HEK293 (cell line): ENCODE results near the gene CNKSR3.
A peak's percentile ranks its signal among the peaks of the same experiment; 100 is the strongest.

Source experiments
- BCL11A ChIP-seq: fragments of 450-650 bp; formaldehyde crosslinking; IDR thresholded peaks from 2 replicates; pipeline ENCODE4 v1.5.1; 2016; ENCODE audit warnings: low read depth, missing biosample characterization, missing genetic modification characterization
- BCL11B ChIP-seq: fragments of 450-650 bp; formaldehyde crosslinking; IDR thresholded peaks from 2 replicates; pipeline ENCODE4 v1.5.1; 2016; ENCODE audit warnings: low read depth, missing biosample characterization, missing genetic modification characterization
- HOXD13 ChIP-seq: sonication (generic); formaldehyde crosslinking; IDR thresholded peaks from 2 replicates; pipeline ENCODE4 v1.8.0; 2022; ENCODE audit warnings: missing genetic modification reagents, borderline replicate concordance
- KLF10 ChIP-seq: fragments of 450-650 bp; IDR thresholded peaks from 2 replicates; pipeline ENCODE4 v1.5.1; 2018; ENCODE audit warnings: missing biosample characterization, mild to moderate bottlenecking, missing genetic modification characterization
- KLF16 ChIP-seq: fragments of 450-650 bp; formaldehyde crosslinking; IDR thresholded peaks from 2 replicates; pipeline ENCODE4 v1.5.1; 2017; ENCODE audit warnings: missing biosample characterization, missing genetic modification characterization
- KLF7 ChIP-seq: fragments of 450-650 bp; formaldehyde crosslinking; IDR thresholded peaks from 2 replicates; pipeline ENCODE4 v1.5.1; 2016; ENCODE audit warnings: missing biosample characterization, missing genetic modification characterization, borderline replicate concordance
- RBAK ChIP-seq: fragments of 450-650 bp; formaldehyde crosslinking; IDR thresholded peaks from 2 replicates; pipeline ENCODE4 v1.5.1; 2016; ENCODE audit warnings: missing biosample characterization, missing genetic modification characterization
- TRIM28 ChIP-seq: IDR thresholded peaks from 2 replicates; pipeline ENCODE4 v1.6.1; 2011; ENCODE audit warnings: low read length, control low read depth, borderline replicate concordance
- WT1 ChIP-seq: fragments of 450-650 bp; formaldehyde crosslinking; IDR thresholded peaks from 2 replicates; pipeline ENCODE4 v1.5.1; 2016; ENCODE audit warnings: missing biosample characterization, missing genetic modification characterization
- ZBTB48 ChIP-seq: fragments of 450-650 bp; formaldehyde crosslinking; IDR thresholded peaks from 2 replicates; pipeline ENCODE4 v1.5.1; 2016; ENCODE audit warnings: missing biosample characterization, missing genetic modification characterization
- ZEB2 ChIP-seq: fragments of 450-650 bp; formaldehyde crosslinking; IDR thresholded peaks from 2 replicates; pipeline ENCODE4 v1.5.1; 2016; ENCODE audit warnings: missing biosample characterization, missing genetic modification characterization
- ZNF132 ChIP-seq: fragments of 450-650 bp; formaldehyde crosslinking; IDR thresholded peaks from 2 replicates; pipeline ENCODE4 v1.5.1; 2017; ENCODE audit warnings: missing biosample characterization, missing genetic modification characterization, borderline replicate concordance
- ZNF19 ChIP-seq: fragments of 450-650 bp; formaldehyde crosslinking; IDR thresholded peaks from 2 replicates; pipeline ENCODE4; 2016; ENCODE audit warnings: missing biosample characterization, missing genetic modification characterization, low read depth
- ZNF335 ChIP-seq: fragments of 450-650 bp; formaldehyde crosslinking; conservative IDR thresholded peaks from 2 replicates; pipeline ENCODE4 v1.5.1; 2016; ENCODE audit warnings: missing biosample characterization, missing genetic modification characterization
- ZNF426 ChIP-seq: fragments of 450-650 bp; formaldehyde crosslinking; IDR thresholded peaks from 2 replicates; pipeline ENCODE4 v1.5.1; 2017; ENCODE audit warnings: missing biosample characterization, missing genetic modification characterization, mild to moderate bottlenecking, inconsistent platforms, moderate library complexity
- ZNF433 ChIP-seq: fragments of 450-650 bp; formaldehyde crosslinking; IDR thresholded peaks from 2 replicates; pipeline ENCODE4 v1.5.1; 2016; ENCODE audit warnings: missing biosample characterization, missing genetic modification characterization, low read depth
- ZNF501 ChIP-seq: fragments of 450-650 bp; formaldehyde crosslinking; IDR thresholded peaks from 2 replicates; pipeline ENCODE4 v1.5.1; 2016; ENCODE audit warnings: missing biosample characterization, missing genetic modification characterization
- ZNF514 ChIP-seq: fragments of 450-650 bp; formaldehyde crosslinking; IDR thresholded peaks from 2 replicates; pipeline ENCODE4 v1.5.1; 2016; ENCODE audit warnings: missing biosample characterization, missing genetic modification characterization
- ZNF529 ChIP-seq: fragments of 450-650 bp; formaldehyde crosslinking; IDR thresholded peaks from 2 replicates; pipeline ENCODE4 v1.5.1; 2017; ENCODE audit warnings: missing genetic modification characterization, missing biosample characterization; ENCODE audit not compliant: insufficient replicate concordance
- ZNF658 ChIP-seq: fragments of 450-650 bp; formaldehyde crosslinking; IDR thresholded peaks from 2 replicates; pipeline ENCODE4; 2016; ENCODE audit warnings: missing biosample characterization, missing genetic modification characterization
- ZNF660 ChIP-seq: fragments of 450-650 bp; IDR thresholded peaks from 2 replicates; pipeline ENCODE4 v1.5.1; 2018; ENCODE audit warnings: missing biosample characterization, mild to moderate bottlenecking, missing genetic modification characterization
- ZNF664 ChIP-seq: fragments of 450-650 bp; formaldehyde crosslinking; IDR thresholded peaks from 2 replicates; pipeline ENCODE4 v1.5.1; 2016; ENCODE audit warnings: missing biosample characterization, missing genetic modification characterization
- ZNF791 ChIP-seq: fragments of 450-650 bp; formaldehyde crosslinking; IDR thresholded peaks from 2 replicates; pipeline ENCODE4 v1.5.1; 2016; ENCODE audit warnings: missing biosample characterization, missing genetic modification characterization
- TF ChIP-seq, protein P1 (sequence below): fragments of 450-650 bp; formaldehyde crosslinking; IDR thresholded peaks from 2 replicates; pipeline ENCODE4 v1.5.1; 2016; ENCODE audit warnings: missing biosample characterization, missing genetic modification characterization
- TF ChIP-seq, protein P2 (sequence below): fragments of 450-650 bp; formaldehyde crosslinking; IDR thresholded peaks from 2 replicates; pipeline ENCODE4 v1.5.0; 2017; ENCODE audit warnings: missing biosample characterization, missing genetic modification characterization, borderline replicate concordance
- TF ChIP-seq, protein P3 (sequence below): fragments of 450-650 bp; formaldehyde crosslinking; IDR thresholded peaks from 2 replicates; pipeline ENCODE4 v1.5.1; 2016; ENCODE audit warnings: missing biosample characterization, missing genetic modification characterization, low read depth
- TF ChIP-seq, protein P4 (sequence below): fragments of 450-650 bp; formaldehyde crosslinking; IDR thresholded peaks from 2 replicates; pipeline ENCODE4 v1.5.1; 2016; ENCODE audit warnings: missing biosample characterization, missing genetic modification characterization
- TF ChIP-seq, protein P5 (sequence below): fragments of 450-650 bp; formaldehyde crosslinking; conservative IDR thresholded peaks from 2 replicates; pipeline ENCODE4 v1.5.1; 2016; ENCODE audit warnings: low read depth, missing biosample characterization, missing genetic modification characterization

The CNKSR3 gene

DNA sequence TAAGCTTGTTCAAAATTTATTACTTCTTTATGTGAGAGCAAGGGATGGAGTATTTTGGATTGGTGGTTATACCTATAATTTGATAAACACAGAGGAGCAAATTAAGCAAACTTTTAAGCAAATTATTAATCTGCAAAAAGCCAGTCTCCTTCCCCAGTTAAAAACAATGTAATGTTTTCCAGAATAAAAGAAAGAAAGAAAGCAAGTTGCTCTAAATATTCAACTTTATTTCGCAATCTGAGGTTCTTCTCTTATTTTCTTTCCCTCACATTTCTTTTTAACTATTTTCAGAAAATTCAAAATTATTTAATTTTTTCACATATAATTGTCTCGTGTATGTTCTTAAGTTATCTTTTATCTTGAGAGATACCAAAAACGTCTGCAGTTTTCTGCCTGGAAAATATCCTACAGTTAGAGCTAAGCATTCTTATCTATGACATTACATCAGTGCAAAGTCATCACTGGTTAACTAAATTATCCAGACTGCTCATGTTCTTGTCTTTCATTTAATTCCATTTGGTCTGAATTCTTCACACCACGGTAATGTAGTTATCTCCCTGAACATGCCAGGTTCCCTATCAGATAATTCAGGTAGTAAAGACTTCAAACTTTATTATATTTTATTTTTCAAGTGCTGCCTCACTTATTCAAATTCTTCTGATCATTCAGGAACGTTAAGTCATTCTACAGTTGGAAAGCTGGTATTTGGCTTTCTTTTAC lies 3.3 kb upstream of the CNKSR3 start (continued):
- TF ChIP-seq, protein P1, sequence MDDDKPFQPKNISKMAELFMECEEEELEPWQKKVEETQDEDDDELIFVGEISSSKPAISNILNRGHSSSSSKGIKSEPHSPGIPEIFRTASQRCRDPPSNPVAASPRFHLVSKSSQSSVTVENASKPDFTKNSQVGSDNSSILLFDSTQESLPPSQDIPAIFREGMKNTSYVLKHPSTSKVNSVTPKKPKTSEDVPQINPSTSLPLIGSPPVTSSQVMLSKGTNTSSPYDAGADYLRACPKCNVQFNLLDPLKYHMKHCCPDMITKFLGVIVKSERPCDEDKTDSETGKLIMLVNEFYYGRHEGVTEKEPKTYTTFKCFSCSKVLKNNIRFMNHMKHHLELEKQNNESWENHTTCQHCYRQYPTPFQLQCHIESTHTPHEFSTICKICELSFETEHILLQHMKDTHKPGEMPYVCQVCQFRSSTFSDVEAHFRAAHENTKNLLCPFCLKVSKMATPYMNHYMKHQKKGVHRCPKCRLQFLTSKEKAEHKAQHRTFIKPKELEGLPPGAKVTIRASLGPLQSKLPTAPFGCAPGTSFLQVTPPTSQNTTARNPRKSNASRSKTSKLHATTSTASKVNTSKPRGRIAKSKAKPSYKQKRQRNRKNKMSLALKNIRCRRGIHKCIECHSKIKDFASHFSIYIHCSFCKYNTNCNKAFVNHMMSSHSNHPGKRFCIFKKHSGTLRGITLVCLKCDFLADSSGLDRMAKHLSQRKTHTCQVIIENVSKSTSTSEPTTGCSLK (tag by site-specific recombination) = no peak
- TF ChIP-seq, protein P2, sequence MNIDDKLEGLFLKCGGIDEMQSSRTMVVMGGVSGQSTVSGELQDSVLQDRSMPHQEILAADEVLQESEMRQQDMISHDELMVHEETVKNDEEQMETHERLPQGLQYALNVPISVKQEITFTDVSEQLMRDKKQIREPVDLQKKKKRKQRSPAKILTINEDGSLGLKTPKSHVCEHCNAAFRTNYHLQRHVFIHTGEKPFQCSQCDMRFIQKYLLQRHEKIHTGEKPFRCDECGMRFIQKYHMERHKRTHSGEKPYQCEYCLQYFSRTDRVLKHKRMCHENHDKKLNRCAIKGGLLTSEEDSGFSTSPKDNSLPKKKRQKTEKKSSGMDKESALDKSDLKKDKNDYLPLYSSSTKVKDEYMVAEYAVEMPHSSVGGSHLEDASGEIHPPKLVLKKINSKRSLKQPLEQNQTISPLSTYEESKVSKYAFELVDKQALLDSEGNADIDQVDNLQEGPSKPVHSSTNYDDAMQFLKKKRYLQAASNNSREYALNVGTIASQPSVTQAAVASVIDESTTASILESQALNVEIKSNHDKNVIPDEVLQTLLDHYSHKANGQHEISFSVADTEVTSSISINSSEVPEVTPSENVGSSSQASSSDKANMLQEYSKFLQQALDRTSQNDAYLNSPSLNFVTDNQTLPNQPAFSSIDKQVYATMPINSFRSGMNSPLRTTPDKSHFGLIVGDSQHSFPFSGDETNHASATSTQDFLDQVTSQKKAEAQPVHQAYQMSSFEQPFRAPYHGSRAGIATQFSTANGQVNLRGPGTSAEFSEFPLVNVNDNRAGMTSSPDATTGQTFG (tag by site-specific recombination) = no peak
- TF ChIP-seq BCL11A (tag by site-specific recombination) (no peak), RBAK (tag by site-specific recombination) (no peak), ZNF514 (tag by site-specific recombination) (no peak), ZNF19 (no peak), TRIM28 (no peak), KLF16 (tag by site-specific recombination) (no peak), KLF7 (tag by site-specific recombination) (no peak), WT1 (tag by site-specific recombination) (no peak), ZNF501 (tag by site-specific recombination) (no peak), KLF10 (no peak), ZBTB48 (tag by site-specific recombination) (no peak), ZNF433 (no peak), ZNF426 (tag by site-specific recombination) (no peak), HOXD13 (no peak), ZNF658 (tag by site-specific recombination) (no peak), ZNF132 (tag by site-specific recombination) (no peak), ZNF660 (tag by site-specific recombination) (0 out of 2 replicates have a peak, but pooled peaks have one; percentile 14), ZNF529 (tag by site-specific recombination) (no peak), ZNF664 (tag by site-specific recombination) (peak; percentile 20; the same call in 1 of the 2 replicates), ZNF335 (tag by site-specific recombination) (no peak), ZEB2 (peak; percentile 26; the same call in 1 of the 2 replicates), BCL11B (no peak), ZNF791 (tag by site-specific recombination) (no peak)
- TF ChIP-seq, protein P3, sequence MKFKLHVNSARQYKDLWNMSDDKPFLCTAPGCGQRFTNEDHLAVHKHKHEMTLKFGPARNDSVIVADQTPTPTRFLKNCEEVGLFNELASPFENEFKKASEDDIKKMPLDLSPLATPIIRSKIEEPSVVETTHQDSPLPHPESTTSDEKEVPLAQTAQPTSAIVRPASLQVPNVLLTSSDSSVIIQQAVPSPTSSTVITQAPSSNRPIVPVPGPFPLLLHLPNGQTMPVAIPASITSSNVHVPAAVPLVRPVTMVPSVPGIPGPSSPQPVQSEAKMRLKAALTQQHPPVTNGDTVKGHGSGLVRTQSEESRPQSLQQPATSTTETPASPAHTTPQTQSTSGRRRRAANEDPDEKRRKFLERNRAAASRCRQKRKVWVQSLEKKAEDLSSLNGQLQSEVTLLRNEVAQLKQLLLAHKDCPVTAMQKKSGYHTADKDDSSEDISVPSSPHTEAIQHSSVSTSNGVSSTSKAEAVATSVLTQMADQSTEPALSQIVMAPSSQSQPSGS (tag by site-specific recombination) = peak; percentile 44
- TF ChIP-seq, protein P4, sequence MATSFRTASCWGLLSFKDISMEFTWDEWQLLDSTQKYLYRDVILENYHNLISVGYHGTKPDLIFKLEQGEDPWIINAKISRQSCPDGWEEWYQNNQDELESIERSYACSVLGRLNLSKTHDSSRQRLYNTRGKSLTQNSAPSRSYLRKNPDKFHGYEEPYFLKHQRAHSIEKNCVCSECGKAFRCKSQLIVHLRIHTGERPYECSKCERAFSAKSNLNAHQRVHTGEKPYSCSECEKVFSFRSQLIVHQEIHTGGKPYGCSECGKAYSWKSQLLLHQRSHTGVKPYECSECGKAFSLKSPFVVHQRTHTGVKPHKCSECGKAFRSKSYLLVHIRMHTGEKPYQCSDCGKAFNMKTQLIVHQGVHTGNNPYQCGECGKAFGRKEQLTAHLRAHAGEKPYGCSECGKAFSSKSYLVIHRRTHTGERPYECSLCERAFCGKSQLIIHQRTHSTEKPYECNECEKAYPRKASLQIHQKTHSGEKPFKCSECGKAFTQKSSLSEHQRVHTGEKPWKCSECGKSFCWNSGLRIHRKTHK = no peak
- TF ChIP-seq, protein P5, sequence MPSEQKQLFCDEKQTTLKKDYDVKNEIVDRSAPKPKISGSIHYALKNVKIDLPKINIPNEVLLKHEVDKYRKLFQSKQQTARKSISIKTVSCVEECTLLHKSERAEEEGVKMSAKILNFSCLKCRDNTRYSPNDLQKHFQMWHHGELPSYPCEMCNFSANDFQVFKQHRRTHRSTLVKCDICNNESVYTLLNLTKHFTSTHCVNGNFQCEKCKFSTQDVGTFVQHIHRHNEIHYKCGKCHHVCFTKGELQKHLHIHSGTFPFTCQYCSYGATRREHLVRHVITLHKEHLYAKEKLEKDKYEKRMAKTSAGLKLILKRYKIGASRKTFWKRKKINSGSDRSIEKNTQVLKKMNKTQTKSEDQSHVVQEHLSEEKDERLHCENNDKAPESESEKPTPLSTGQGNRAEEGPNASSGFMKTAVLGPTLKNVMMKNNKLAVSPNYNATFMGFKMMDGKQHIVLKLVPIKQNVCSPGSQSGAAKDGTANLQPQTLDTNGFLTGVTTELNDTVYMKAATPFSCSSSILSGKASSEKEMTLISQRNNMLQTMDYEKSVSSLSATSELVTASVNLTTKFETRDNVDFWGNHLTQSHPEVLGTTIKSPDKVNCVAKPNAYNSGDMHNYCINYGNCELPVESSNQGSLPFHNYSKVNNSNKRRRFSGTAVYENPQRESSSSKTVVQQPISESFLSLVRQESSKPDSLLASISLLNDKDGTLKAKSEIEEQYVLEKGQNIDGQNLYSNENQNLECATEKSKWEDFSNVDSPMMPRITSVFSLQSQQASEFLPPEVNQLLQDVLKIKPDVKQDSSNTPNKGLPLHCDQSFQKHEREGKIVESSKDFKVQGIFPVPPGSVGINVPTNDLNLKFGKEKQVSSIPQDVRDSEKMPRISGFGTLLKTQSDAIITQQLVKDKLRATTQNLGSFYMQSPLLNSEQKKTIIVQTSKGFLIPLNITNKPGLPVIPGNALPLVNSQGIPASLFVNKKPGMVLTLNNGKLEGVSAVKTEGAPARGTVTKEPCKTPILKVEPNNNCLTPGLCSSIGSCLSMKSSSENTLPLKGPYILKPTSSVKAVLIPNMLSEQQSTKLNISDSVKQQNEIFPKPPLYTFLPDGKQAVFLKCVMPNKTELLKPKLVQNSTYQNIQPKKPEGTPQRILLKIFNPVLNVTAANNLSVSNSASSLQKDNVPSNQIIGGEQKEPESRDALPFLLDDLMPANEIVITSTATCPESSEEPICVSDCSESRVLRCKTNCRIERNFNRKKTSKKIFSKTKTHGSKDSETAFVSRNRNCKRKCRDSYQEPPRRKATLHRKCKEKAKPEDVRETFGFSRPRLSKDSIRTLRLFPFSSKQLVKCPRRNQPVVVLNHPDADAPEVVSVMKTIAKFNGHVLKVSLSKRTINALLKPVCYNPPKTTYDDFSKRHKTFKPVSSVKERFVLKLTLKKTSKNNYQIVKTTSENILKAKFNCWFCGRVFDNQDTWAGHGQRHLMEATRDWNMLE (tag by site-specific recombination) = no peak
